ENCODE data around the gene PRKCH. TPM values are rescaled to one million over a fixed set of nuclear protein-coding genes. Genes with fewer than 3 reads are reported as not detected.

The PRKCH gene
- total and polyA plus RNA-seq, 2 experiments from 2014 or later = 2.4 to 3.5 TPM

DNA sequence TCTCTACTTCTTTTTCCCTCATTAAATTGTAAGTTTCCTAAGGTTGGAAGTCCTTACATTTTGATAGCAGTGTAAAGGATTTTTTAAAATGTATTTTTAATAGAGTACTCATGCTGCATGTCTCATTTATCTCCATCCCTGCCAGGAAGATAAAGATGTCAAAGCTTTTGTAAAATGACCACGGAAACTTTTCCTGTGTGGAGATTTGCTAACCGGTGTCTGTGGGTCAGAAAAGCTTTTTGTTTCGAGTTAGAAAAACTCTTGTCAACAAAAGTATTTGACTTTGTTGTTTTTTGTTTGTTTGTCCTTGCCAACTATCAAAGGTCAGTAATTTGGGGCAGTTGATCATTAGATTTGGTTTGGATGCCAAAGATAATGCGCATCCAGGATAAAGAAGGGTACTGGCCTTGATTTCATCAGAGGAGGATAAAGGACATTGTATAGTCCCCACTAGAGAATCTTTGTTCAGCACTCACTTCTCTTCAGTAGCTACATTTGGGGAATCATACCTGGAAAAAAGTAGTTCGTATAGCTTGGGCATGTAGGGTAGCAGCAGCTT, 217.2 kb downstream of the PRKCH start:
- peak overlapping the region; percentile 79 for H3K27ac ChIP-seq
- in situ Hi-C loops (cut with MboI) = no loop called here

DNA sequence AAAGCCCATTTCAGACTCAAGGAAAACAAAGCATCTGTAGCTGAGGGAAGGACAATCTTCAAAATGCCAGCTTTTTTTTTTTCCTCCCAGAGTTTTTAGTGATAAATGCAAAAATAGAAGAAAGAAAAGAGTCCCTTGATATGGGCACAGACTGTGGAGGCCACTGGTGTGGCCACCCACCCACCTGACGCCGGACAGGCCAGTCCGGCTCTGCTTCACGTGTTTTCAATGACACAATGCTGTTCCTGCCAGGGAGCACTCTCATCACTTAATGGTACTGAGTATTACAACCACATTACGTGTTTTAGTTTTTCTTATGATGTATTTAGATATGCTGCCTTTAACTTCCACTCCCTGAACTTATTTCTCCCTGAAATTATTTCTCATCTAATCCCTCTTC, 218.3 kb downstream of the PRKCH start:
- no peak for DNase-seq
- no peaks in the 10 kb centered on the region for H3K9me3 ChIP-seq (ENCODE audit: low read depth)
- no peaks in the 10 kb centered on the region for H3K27me3 ChIP-seq (replicated peaks; ENCODE audit: insufficient read depth)
- peaks cover 49% of the 10 kb centered on the region for H3F3A ChIP-seq (ENCODE audit: insufficient read depth)
- H3K4me1 ChIP-seq (ENCODE audit: insufficient read depth) = peaks cover 61% of the 10 kb centered on the region
- H3K79me2 ChIP-seq (ENCODE audit: insufficient read depth) = peaks cover 17% of the 10 kb centered on the region; the same call in 1 of the 2 replicates
- TF ChIP-seq EZH2 (IDR thresholded peaks at IDR 0.05; ENCODE audit: insufficient read depth, poor library complexity, severe bottlenecking) = no peak
- H2AFZ ChIP-seq = no peak overlapping the region
- H3K9me2 ChIP-seq (ENCODE audit: insufficient read depth) = no peaks in the 10 kb centered on the region
- 94 to 99% methylated on average over 5 of the region's 5 CpGs for WGBS, 2 experiments (ENCODE audit: low coverage in 1 of 2, low lambda C conversion rate in 2 of 2, missing lambda C conversion rate in 2 of 2)
- no peak overlapping the region for H3K27ac ChIP-seq
- no peak overlapping the region for H3K4me3 ChIP-seq
- H4K20me1 ChIP-seq (ENCODE audit: insufficient read depth) = no peaks in the 10 kb centered on the region
- H3K4me2 ChIP-seq (ENCODE audit: unreplicated experiment) = no peak overlapping the region
- no peak overlapping the region for H3K9ac ChIP-seq
- in situ Hi-C loops (cut with MboI) = no loop called here
- H3K36me3 ChIP-seq (ENCODE audit: low read depth) = no peaks in the 10 kb centered on the region

More for the DNA sequence above, 217.2 kb downstream of the PRKCH start:
- no peak for DNase-seq
- WGBS, 2 experiments (ENCODE audit: low coverage in 1 of 2, low lambda C conversion rate in 2 of 2, missing lambda C conversion rate in 2 of 2) = 96 to 98% methylated on average over 5 of the region's 5 CpGs
- peaks cover 57% of the 10 kb centered on the region for H3F3A ChIP-seq (ENCODE audit: insufficient read depth)
- no peaks in the 10 kb centered on the region for H3K9me2 ChIP-seq (ENCODE audit: insufficient read depth)
- peak overlapping the region; percentile 57; the same call in 1 of the 2 replicates for H3K9ac ChIP-seq
- H4K20me1 ChIP-seq (ENCODE audit: insufficient read depth) = no peaks in the 10 kb centered on the region
- H3K9me3 ChIP-seq (ENCODE audit: low read depth) = no peaks in the 10 kb centered on the region
- TF ChIP-seq EZH2 (IDR thresholded peaks at IDR 0.05; ENCODE audit: insufficient read depth, poor library complexity, severe bottlenecking) (no peak), EZH2phosphoT487 (IDR thresholded peaks at IDR 0.05; ENCODE audit: insufficient read depth, low read depth) (no peak)
- peaks cover 9% of the 10 kb centered on the region; the same call in 1 of the 2 replicates for H3K79me2 ChIP-seq (ENCODE audit: insufficient read depth)
- H3K4me1 ChIP-seq (ENCODE audit: insufficient read depth) = peaks cover 63% of the 10 kb centered on the region
- peak overlapping the region; percentile 47 for H3K4me2 ChIP-seq (ENCODE audit: unreplicated experiment)
- no peaks in the 10 kb centered on the region for H3K36me3 ChIP-seq (ENCODE audit: low read depth)
- no peaks in the 10 kb centered on the region for H3K27me3 ChIP-seq (replicated peaks; ENCODE audit: insufficient read depth)
- H3K4me3 ChIP-seq = no peak overlapping the region
- no peak overlapping the region for H2AFZ ChIP-seq

DNA sequence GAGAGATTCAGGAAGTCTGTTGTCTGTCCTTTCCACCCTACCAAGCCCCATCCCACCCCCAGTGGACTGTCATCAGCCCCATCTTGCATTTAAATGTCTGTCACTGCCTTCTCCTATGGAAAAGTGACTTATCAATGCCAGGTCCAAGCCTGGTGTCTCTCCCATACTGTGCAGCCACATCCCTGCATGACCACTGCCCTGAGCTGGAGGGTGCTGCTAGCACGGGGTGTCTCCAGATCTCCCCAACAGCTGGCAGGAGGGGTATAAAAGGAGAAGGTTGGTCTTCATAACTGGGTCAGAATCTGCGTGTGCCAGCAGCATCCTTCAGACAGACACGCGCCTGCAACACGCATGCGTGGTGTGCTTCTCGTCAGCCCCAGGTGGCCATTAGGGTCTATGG, 219.6 kb downstream of the PRKCH start:
- H3K27ac ChIP-seq = no peak overlapping the region
- peaks cover 40% of the 10 kb centered on the region for H3F3A ChIP-seq (ENCODE audit: insufficient read depth)
- no peak for DNase-seq
- H2AFZ ChIP-seq = no peak overlapping the region
- H3K4me2 ChIP-seq (ENCODE audit: unreplicated experiment) = no peak overlapping the region
- no peaks in the 10 kb centered on the region for H4K20me1 ChIP-seq (ENCODE audit: insufficient read depth)
- no peaks in the 10 kb centered on the region for H3K36me3 ChIP-seq (ENCODE audit: low read depth)
- H3K79me2 ChIP-seq (ENCODE audit: insufficient read depth) = peaks cover 22% of the 10 kb centered on the region
- WGBS, 2 experiments (ENCODE audit: low coverage in 1 of 2, low lambda C conversion rate in 2 of 2, missing lambda C conversion rate in 2 of 2) = 84 to 85% methylated on average over 7 of the region's 7 CpGs
- no peaks in the 10 kb centered on the region for H3K9me3 ChIP-seq (ENCODE audit: low read depth)
- H3K9ac ChIP-seq = no peak overlapping the region
- TF ChIP-seq EZH2 (IDR thresholded peaks at IDR 0.05; ENCODE audit: insufficient read depth, poor library complexity, severe bottlenecking) (no peak), EZH2phosphoT487 (IDR thresholded peaks at IDR 0.05; ENCODE audit: insufficient read depth, low read depth) (no peak)
- H3K27me3 ChIP-seq (replicated peaks; ENCODE audit: insufficient read depth) = no peaks in the 10 kb centered on the region
- H3K4me1 ChIP-seq (ENCODE audit: insufficient read depth) = peaks cover 57% of the 10 kb centered on the region
- in situ Hi-C loops (cut with MboI) = no loop called here
- no peaks in the 10 kb centered on the region for H3K9me2 ChIP-seq (ENCODE audit: insufficient read depth)
- H3K4me3 ChIP-seq = no peak overlapping the region

DNA sequence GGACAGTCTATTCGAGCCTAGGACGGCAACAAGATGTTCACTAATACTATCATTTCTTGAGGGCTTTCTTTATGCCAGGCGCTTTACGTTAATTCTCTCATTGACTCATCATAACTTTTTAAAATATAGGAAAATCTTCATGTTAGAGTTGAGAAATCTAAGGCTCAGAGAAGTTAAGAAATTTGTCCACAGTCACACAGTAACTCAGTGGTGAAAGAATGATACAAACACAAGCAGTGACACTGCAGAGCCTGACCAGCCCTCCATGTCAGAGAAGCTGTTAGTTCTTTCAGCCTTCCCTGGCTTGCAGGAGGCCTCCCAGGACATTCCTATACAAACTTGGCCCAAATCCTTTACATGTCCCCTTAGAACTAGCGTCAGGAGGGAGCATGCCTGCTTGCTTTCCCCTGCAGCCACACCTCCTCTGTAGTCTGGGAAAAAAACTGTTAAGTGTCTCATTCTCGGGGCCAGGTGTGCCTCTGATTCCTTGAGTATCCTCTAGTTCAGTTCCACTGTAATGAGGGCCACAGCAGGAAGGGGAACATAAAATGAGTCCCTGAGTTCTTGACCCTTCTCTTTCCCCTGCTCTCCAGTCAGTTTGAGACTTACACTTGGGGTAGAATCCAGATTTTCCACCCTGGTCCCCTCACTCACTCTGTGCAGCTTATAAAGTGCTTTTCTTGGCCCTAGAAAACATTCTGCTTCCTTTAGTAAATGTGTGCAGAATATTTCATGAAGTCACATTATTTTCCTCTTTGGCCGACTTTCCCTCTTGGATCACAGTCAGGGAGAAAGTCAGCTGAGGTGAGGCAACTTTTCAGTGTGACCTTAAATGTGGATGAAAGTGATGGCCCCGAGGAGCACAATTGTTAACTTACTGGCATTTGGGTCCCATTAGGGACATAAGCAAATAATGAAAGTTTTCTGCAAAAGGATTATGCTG, 221.7 kb downstream of the PRKCH start:
- 65 to 69% methylated on average over 8 of the region's 8 CpGs for WGBS, 2 experiments (ENCODE audit: low coverage in 1 of 2, low lambda C conversion rate in 2 of 2, missing lambda C conversion rate in 2 of 2)
- Histone ChIP-seq H3F3A (ENCODE audit: insufficient read depth) (peaks cover 36% of the 10 kb centered on the region), H3K4me2 (ENCODE audit: unreplicated experiment) (peak overlapping the region; percentile 43), H3K9me2 (ENCODE audit: insufficient read depth) (no peaks in the 10 kb centered on the region), H2AFZ (peak overlapping the region; percentile 60), H3K79me2 (ENCODE audit: insufficient read depth) (peaks cover 34% of the 10 kb centered on the region), H3K9ac (peak overlapping the region; percentile 54), H3K4me3 (no peak overlapping the region), H3K36me3 (ENCODE audit: low read depth) (no peaks in the 10 kb centered on the region), H3K9me3 (ENCODE audit: low read depth) (no peaks in the 10 kb centered on the region), H3K4me1 (ENCODE audit: insufficient read depth) (peaks cover 53% of the 10 kb centered on the region), H3K27ac (peak overlapping the region; percentile 70), H4K20me1 (ENCODE audit: insufficient read depth) (no peaks in the 10 kb centered on the region), H3K27me3 (replicated peaks; ENCODE audit: insufficient read depth) (no peaks in the 10 kb centered on the region)
- peak; percentile 54 for DNase-seq
- TF ChIP-seq EZH2 (IDR thresholded peaks at IDR 0.05; ENCODE audit: insufficient read depth, poor library complexity, severe bottlenecking) = no peak
- TF ChIP-seq EZH2phosphoT487 (IDR thresholded peaks at IDR 0.05; ENCODE audit: insufficient read depth, low read depth) = no peak
- in situ Hi-C loops (cut with MboI) = no loop called here

Measured in GM23248 (cell line).